HCT116 (cell line): ENCODE measurements around the gene GDF10.

Experiments
- CEBPB ChIP-seq: IDR thresholded peaks from 2 replicates; pipeline ENCODE4 v1.6.1; 2012; ENCODE audit warnings: low read depth
- CTCF ChIP-seq, 3 experiments: fragments of 200-600 bp in 1 of 3; sonication (generic) in 1 of 3; IDR thresholded peaks in 2 of 3; conservative IDR thresholded peaks in 1 of 3; 2 replicates each; pipeline ENCODE4 v1.5.1; 2012 to 2017; ENCODE audit warnings: low read depth in 2 of 3, low read length in 2 of 3, antibody characterized with exemption in 1 of 3, borderline replicate concordance in 1 of 3, control low read depth in 1 of 3, mild to moderate bottlenecking in 1 of 3, mixed read lengths in 1 of 3, mixed run types in 1 of 3, moderate library complexity in 1 of 3; ENCODE audit not compliant: insufficient read depth in 1 of 3
- EZH2 ChIP-seq: fragments of 200-600 bp; sonication (generic); IDR thresholded peaks from 2 replicates; pipeline ENCODE4 v1.6.1; 2017; ENCODE audit warnings: antibody characterized with exemption, mixed run types
- MAX ChIP-seq: IDR thresholded peaks from 2 replicates; pipeline ENCODE4 v1.6.1; 2012
- POLR2A ChIP-seq: IDR thresholded peaks from 2 replicates; pipeline ENCODE4 v1.7.0; 2011; ENCODE audit warnings: borderline replicate concordance; ENCODE audit not compliant: insufficient read depth, insufficient read length; ENCODE audit errors: extremely low read depth
- POLR2AphosphoS5 ChIP-seq: IDR thresholded peaks from 2 replicates; pipeline ENCODE4 v1.6.1; 2011; ENCODE audit warnings: mild to moderate bottlenecking, low read depth, low read length, moderate library complexity
- SP1 ChIP-seq: IDR thresholded peaks from 2 replicates; pipeline ENCODE4 v1.6.1; 2012; ENCODE audit warnings: low read depth
- SRF ChIP-seq: IDR thresholded peaks from 2 replicates; pipeline ENCODE4 v1.6.1; 2012; ENCODE audit warnings: low read depth
- TCF7L2 ChIP-seq: IDR thresholded peaks from 2 replicates; pipeline ENCODE4 v1.7.0; 2011; ENCODE audit warnings: borderline replicate concordance, inconsistent platforms; ENCODE audit not compliant: insufficient read depth, insufficient read length; ENCODE audit errors: extremely low read depth

- TF ChIP-seq POLR2A (no peak), CEBPB (no peak), MAX (no peak), SP1 (no peak), TCF7L2 (no peak), CTCF (IDR thresholded peaks at IDR 0.05 in 2 of 3, conservative IDR thresholded peaks at IDR 0.05 in 1 of 3; ENCODE audit: borderline replicate concordance in 1 of 3, insufficient read depth in 1 of 3, low read depth in 2 of 3, low read length in 2 of 3) (no peak), SRF (no peak), POLR2AphosphoS5 (no peak), EZH2 (no peak)
Observed at GRCh38 chr10:47325303-47326291, 25.6 kb downstream of the GDF10 start.
